ENCODE results near the gene FAM187B.
A peak's percentile ranks its signal among the peaks of the same experiment; 100 is the strongest.

Gene FAM187B

GRCh38 chr19:35272954-35273649 lies 44.6 kb upstream of the FAM187B start:
- no peak overlapping the region for H3K4me3 ChIP-seq (IDR thresholded peaks at IDR 0.05; ENCODE audit: insufficient read depth, low read depth, low read length)
- no peaks in the 10 kb centered on the region for H4K20me1 ChIP-seq (ENCODE audit: insufficient read depth)
- H3K9ac ChIP-seq: no peak overlapping the region
- no peak overlapping the region for H3K27ac ChIP-seq
- no peaks in the 10 kb centered on the region for H3K27me3 ChIP-seq (ENCODE audit: insufficient read depth, low read depth)
- no peak overlapping the region for H2AFZ ChIP-seq (ENCODE audit: low read depth)
- no peaks in the 10 kb centered on the region; the same call in 1 of the 2 replicates for H3K79me2 ChIP-seq (ENCODE audit: insufficient read depth, low read depth)
- no peaks in the 10 kb centered on the region for H3K36me3 ChIP-seq (ENCODE audit: insufficient read depth)
- no peak overlapping the region for H3K4me2 ChIP-seq
- peaks cover 6% of the 10 kb centered on the region for H3K4me1 ChIP-seq (ENCODE audit: low read depth, poor library complexity, severe bottlenecking)
- TF ChIP-seq CTCF (conservative IDR thresholded peaks at IDR 0.05; ENCODE audit: low read depth, low read length): no peak

DNA sequence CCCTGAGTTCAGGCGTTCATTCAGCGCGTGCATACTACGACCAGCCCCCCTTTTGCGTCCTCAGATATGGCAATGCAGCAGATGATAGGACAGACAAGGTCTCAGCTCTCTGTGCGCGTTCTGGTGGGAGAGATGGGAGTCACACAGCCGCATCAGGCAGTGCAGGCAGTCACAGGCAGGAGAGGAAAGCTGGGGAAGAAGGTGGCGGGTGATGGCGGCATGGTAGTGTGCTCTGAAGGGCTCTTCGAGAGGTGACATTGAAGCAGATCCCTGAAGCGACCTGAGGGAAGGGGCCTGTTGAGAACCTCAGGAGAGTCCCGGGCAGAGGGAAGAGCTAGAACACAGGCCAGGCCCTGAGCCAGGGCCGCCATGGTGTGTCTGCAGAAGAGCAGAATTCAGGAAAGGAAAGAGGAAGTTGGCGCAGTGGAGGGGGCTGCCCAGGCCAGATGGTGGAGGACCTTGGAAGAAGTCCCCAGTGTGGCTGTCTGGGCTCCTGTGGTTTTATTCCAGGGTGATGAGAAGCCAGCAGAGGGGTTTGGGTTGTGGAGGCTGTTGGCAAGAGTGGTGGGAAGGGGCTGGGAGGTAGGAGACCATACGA lies 43.7 kb upstream of the FAM187B start:
- no peak overlapping the region for H3K27ac ChIP-seq
- H3K27me3 ChIP-seq (ENCODE audit: insufficient read depth, low read depth): no peaks in the 10 kb centered on the region
- no peak overlapping the region for H3K9ac ChIP-seq
- H3K4me2 ChIP-seq: no peak overlapping the region
- H3K4me1 ChIP-seq (ENCODE audit: low read depth, poor library complexity, severe bottlenecking): peaks cover 6% of the 10 kb centered on the region
- H3K4me3 ChIP-seq (IDR thresholded peaks at IDR 0.05; ENCODE audit: insufficient read depth, low read depth, low read length): no peak overlapping the region
- no peak for TF ChIP-seq CTCF (conservative IDR thresholded peaks at IDR 0.05; ENCODE audit: low read depth, low read length)
- peaks cover 6% of the 10 kb centered on the region; the same call in 1 of the 2 replicates for H3K79me2 ChIP-seq (ENCODE audit: insufficient read depth, low read depth)
- no peak overlapping the region for H2AFZ ChIP-seq (ENCODE audit: low read depth)
- H3K36me3 ChIP-seq (ENCODE audit: insufficient read depth): no peaks in the 10 kb centered on the region
- no peaks in the 10 kb centered on the region for H4K20me1 ChIP-seq (ENCODE audit: insufficient read depth)

DNA sequence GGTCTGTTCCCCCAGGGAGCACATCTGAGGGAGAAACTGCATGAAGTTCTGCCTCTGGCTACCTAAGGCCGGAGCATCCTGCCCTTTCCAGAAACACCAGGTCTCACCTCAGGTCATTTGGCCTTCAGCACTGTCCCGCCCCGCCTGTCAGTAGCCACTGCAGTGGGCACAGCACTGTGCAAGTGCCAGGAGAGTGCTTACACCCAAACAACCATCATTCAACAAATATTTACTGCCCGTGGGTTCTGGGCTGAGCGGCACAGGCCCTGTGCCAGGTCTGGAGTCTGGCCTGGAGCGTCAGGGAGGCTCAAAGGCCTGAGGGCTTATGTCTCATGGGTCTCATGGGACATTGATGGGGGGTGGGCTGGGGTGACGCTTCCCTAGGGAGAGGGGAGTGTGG lies 43.0 kb upstream of the FAM187B start:
- no peak overlapping the region for H3K4me3 ChIP-seq (IDR thresholded peaks at IDR 0.05; ENCODE audit: insufficient read depth, low read depth, low read length)
- no peak overlapping the region for H3K27ac ChIP-seq
- H3K4me1 ChIP-seq (ENCODE audit: low read depth, poor library complexity, severe bottlenecking): peaks cover 9% of the 10 kb centered on the region
- H3K4me2 ChIP-seq: no peak overlapping the region
- H2AFZ ChIP-seq (ENCODE audit: low read depth): no peak overlapping the region
- H3K27me3 ChIP-seq (ENCODE audit: insufficient read depth, low read depth): no peaks in the 10 kb centered on the region
- no peaks in the 10 kb centered on the region for H4K20me1 ChIP-seq (ENCODE audit: insufficient read depth)
- no peak overlapping the region for H3K9ac ChIP-seq
- H3K36me3 ChIP-seq (ENCODE audit: insufficient read depth): no peaks in the 10 kb centered on the region
- no peak for TF ChIP-seq CTCF (conservative IDR thresholded peaks at IDR 0.05; ENCODE audit: low read depth, low read length)
- peaks cover 10% of the 10 kb centered on the region; the same call in 1 of the 2 replicates for H3K79me2 ChIP-seq (ENCODE audit: insufficient read depth, low read depth)

GRCh38 chr19:35270381-35270811 lies 41.9 kb upstream of the FAM187B start:
- Histone ChIP-seq H3K9ac (no peak overlapping the region), H3K4me2 (peak overlapping the region; percentile 60), H3K79me2 (ENCODE audit: insufficient read depth, low read depth) (peaks cover 10% of the 10 kb centered on the region; the same call in 1 of the 2 replicates), H4K20me1 (ENCODE audit: insufficient read depth) (no peaks in the 10 kb centered on the region), H3K4me3 (IDR thresholded peaks at IDR 0.05; ENCODE audit: insufficient read depth, low read depth, low read length) (no peak overlapping the region), H3K4me1 (ENCODE audit: low read depth, poor library complexity, severe bottlenecking) (peaks cover 9% of the 10 kb centered on the region), H3K36me3 (ENCODE audit: insufficient read depth) (no peaks in the 10 kb centered on the region), H2AFZ (ENCODE audit: low read depth) (no peak overlapping the region), H3K27ac (no peak overlapping the region), H3K27me3 (ENCODE audit: insufficient read depth, low read depth) (no peaks in the 10 kb centered on the region)
- no peak for TF ChIP-seq CTCF (conservative IDR thresholded peaks at IDR 0.05; ENCODE audit: low read depth, low read length)
